ENCODE measurements around the gene RTBDN. TPM values are rescaled to one million over a fixed set of nuclear protein-coding genes. Genes with fewer than 3 reads are reported as not detected.

RTBDN gene
- total and polyA plus RNA-seq, 10 of the 15 experiments (the other 5 are each of a cell fraction or from before 2014, with no cell fraction given): 0.45 TPM; not detected in 9

DNA sequence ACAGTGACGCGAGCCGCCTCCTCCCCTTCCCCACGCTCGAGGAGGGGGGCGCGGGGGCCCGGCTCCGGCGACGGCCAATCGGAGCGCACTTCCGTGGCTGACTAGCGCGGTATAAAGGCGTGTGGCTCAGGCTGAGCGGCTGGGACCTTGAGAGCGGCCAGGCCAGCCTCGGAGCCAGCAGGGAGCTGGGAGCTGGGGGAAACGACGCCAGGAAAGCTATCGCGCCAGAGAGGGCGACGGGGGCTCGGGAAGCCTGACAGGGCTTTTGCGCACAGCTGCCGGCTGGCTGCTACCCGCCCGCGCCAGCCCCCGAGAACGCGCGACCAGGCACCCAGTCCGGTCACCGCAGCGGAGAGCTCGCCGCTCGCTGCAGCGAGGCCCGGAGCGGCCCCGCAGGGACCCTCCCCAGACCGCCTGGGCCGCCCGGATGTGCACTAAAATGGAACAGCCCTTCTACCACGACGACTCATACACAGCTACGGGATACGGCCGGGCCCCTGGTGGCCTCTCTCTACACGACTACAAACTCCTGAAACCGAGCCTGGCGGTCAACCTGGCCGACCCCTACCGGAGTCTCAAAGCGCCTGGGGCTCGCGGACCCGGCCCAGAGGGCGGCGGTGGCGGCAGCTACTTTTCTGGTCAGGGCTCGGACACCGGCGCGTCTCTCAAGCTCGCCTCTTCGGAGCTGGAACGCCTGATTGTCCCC lies 42.9 kb downstream of the RTBDN start, which contains the start of gene JUNB (continued):
- no peak for TF ChIP-seq ZNF274 (IDR thresholded peaks at IDR 0.05; ENCODE audit: insufficient read depth, insufficient read length)
- TF ChIP-seq, protein P1, sequence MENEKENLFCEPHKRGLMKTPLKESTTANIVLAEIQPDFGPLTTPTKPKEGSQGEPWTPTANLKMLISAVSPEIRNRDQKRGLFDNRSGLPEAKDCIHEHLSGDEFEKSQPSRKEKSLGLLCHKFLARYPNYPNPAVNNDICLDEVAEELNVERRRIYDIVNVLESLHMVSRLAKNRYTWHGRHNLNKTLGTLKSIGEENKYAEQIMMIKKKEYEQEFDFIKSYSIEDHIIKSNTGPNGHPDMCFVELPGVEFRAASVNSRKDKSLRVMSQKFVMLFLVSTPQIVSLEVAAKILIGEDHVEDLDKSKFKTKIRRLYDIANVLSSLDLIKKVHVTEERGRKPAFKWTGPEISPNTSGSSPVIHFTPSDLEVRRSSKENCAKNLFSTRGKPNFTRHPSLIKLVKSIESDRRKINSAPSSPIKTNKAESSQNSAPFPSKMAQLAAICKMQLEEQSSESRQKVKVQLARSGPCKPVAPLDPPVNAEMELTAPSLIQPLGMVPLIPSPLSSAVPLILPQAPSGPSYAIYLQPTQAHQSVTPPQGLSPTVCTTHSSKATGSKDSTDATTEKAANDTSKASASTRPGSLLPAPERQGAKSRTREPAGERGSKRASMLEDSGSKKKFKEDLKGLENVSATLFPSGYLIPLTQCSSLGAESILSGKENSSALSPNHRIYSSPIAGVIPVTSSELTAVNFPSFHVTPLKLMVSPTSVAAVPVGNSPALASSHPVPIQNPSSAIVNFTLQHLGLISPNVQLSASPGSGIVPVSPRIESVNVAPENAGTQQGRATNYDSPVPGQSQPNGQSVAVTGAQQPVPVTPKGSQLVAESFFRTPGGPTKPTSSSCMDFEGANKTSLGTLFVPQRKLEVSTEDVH (IDR thresholded peaks at IDR 0.05; ENCODE audit: low read depth, partially characterized antibody): no peak
- peak; percentile 49; the same call in 1 of the 2 replicates for TF ChIP-seq ATF7 (IDR thresholded peaks at IDR 0.05; ENCODE audit: low read depth)
- peak; percentile 84 to 88 for TF ChIP-seq BHLHE40 (IDR thresholded peaks at IDR 0.05; ENCODE audit: borderline replicate concordance in 1 of 2, low read depth in 2 of 2, low read length in 1 of 2)
- TF ChIP-seq SMAD1 (IDR thresholded peaks at IDR 0.05; ENCODE audit: low read depth, partially characterized antibody): peak; percentile 97
- TF ChIP-seq, protein P2, sequence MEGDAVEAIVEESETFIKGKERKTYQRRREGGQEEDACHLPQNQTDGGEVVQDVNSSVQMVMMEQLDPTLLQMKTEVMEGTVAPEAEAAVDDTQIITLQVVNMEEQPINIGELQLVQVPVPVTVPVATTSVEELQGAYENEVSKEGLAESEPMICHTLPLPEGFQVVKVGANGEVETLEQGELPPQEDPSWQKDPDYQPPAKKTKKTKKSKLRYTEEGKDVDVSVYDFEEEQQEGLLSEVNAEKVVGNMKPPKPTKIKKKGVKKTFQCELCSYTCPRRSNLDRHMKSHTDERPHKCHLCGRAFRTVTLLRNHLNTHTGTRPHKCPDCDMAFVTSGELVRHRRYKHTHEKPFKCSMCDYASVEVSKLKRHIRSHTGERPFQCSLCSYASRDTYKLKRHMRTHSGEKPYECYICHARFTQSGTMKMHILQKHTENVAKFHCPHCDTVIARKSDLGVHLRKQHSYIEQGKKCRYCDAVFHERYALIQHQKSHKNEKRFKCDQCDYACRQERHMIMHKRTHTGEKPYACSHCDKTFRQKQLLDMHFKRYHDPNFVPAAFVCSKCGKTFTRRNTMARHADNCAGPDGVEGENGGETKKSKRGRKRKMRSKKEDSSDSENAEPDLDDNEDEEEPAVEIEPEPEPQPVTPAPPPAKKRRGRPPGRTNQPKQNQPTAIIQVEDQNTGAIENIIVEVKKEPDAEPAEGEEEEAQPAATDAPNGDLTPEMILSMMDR (IDR thresholded peaks at IDR 0.05 in 2 of 3, conservative IDR thresholded peaks at IDR 0.05 in 1 of 3; ENCODE audit: control insufficient read depth in 2 of 3, extremely low read depth in 1 of 3, insufficient read depth in 1 of 3, low read depth in 3 of 3, low read length in 3 of 3): 0 out of 6 replicates have a peak, but pooled peaks of 2 of the 3 experiments have one; percentile 1 to 3
- TF ChIP-seq, protein P3, sequence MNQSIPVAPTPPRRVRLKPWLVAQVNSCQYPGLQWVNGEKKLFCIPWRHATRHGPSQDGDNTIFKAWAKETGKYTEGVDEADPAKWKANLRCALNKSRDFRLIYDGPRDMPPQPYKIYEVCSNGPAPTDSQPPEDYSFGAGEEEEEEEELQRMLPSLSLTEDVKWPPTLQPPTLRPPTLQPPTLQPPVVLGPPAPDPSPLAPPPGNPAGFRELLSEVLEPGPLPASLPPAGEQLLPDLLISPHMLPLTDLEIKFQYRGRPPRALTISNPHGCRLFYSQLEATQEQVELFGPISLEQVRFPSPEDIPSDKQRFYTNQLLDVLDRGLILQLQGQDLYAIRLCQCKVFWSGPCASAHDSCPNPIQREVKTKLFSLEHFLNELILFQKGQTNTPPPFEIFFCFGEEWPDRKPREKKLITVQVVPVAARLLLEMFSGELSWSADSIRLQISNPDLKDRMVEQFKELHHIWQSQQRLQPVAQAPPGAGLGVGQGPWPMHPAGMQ (IDR thresholded peaks at IDR 0.05; ENCODE audit: borderline replicate concordance): no peak
- 0 out of 2 replicates have a peak, but pooled peaks have one; percentile 25 for TF ChIP-seq BMI1 (IDR thresholded peaks at IDR 0.05; ENCODE audit: borderline replicate concordance)
- no peak for TF ChIP-seq YBX1 (IDR thresholded peaks at IDR 0.05)
- TF ChIP-seq WRNIP1 (IDR thresholded peaks at IDR 0.05; ENCODE audit: borderline replicate concordance, low read depth, low read length): no peak
- TF ChIP-seq CHD1 (IDR thresholded peaks at IDR 0.05; ENCODE audit: low read depth, low read length): peak; percentile 76; the same call in 1 of the 2 replicates
- peak; percentile 98 for TF ChIP-seq TAF1 (IDR thresholded peaks at IDR 0.05; ENCODE audit: borderline replicate concordance, low read depth, low read length)
- no peak for TF ChIP-seq NFXL1 (IDR thresholded peaks at IDR 0.05; ENCODE audit: borderline replicate concordance)
- TF ChIP-seq ZNF622 (IDR thresholded peaks at IDR 0.05): no peak
- TF ChIP-seq IRF4 (IDR thresholded peaks at IDR 0.05; ENCODE audit: low read depth, low read length): 0 out of 2 replicates have a peak, but pooled peaks have one; percentile 22
- no peak for TF ChIP-seq PAX8 (IDR thresholded peaks at IDR 0.05)
- no peak for TF ChIP-seq FOXM1 (IDR thresholded peaks at IDR 0.05; ENCODE audit: low read depth, low read length)
- TF ChIP-seq CREB1 (IDR thresholded peaks at IDR 0.05; ENCODE audit: low read depth): no peak
- no peak for TF ChIP-seq PML (IDR thresholded peaks at IDR 0.05; ENCODE audit: low read length)
- TF ChIP-seq EZH2 (IDR thresholded peaks at IDR 0.05; ENCODE audit: borderline replicate concordance, control insufficient read depth, low read depth, low read length): no peak
- peak; percentile 100 for TF ChIP-seq POLR2A (IDR thresholded peaks at IDR 0.05; ENCODE audit: low read depth, low read length)
- TF ChIP-seq NRF1 (conservative IDR thresholded peaks at IDR 0.05; ENCODE audit: low read depth, low read length): no peak; the same call in 1 of the 2 replicates
- TF ChIP-seq MYC (IDR thresholded peaks at IDR 0.05; ENCODE audit: insufficient read depth, insufficient read length, insufficient replicate concordance, low read length, severe bottlenecking): peak; percentile 39
- peak; percentile 21; the same call in 1 of the 2 replicates for TF ChIP-seq SMC3 (IDR thresholded peaks at IDR 0.05; ENCODE audit: borderline replicate concordance, low read length)
- no peak for TF ChIP-seq SUZ12 (IDR thresholded peaks at IDR 0.05; ENCODE audit: unreplicated experiment)
- TF ChIP-seq FOXK2 (IDR thresholded peaks at IDR 0.05): no peak
